Mesangial cell (primary cell): Measurements from ENCODE around the gene HAX1. TPM values are rescaled to one million over a fixed set of nuclear protein-coding genes. Genes with fewer than 3 reads are reported as not detected.

Experiments used
- total RNA-seq: library from RNA; depleted of rRNA; stranded (reverse); fragments of >200 nt; gene quantifications from 2 replicates; pipeline ENCODE4 v1.2.3, GENCODE V29; 2015

HAX1 gene
- 80.0 and 124 TPM in 2 replicates for total RNA-seq

GRCh38 chr1:154272217-154272998, at the start of gene HAX1:
Gene HAX1, plus strand, starts transcription at chr1:154272629. Its CDS starts 95 bp downstream, at chr1:154272724.

GRCh38 chr1:154320882-154321608, 48.6 kb downstream of the HAX1 start, which contains the start of gene AQP10:
Gene AQP10, plus strand, starts transcription at chr1:154321093. Its CDS starts 63 bp downstream, at chr1:154321156.

GRCh38 chr1:154324669-154325582, 52.5 kb downstream of the HAX1 start, which contains the start of gene ATP8B2:
Gene ATP8B2, plus strand, starts transcription at chr1:154325525. Its CDS starts 2,617 bp downstream, at chr1:154328142.

Other genes starting within 250 kb of the HAX1 start
- not detected in 2 replicates for gene NUP210L, start 117.6 kb upstream of the HAX1 start, total RNA-seq
- gene TPM3, start 80.5 kb upstream of the HAX1 start, total RNA-seq, result 114 and 387 TPM in 2 replicates
- gene CFAP141, start 66.3 kb upstream of the HAX1 start, total RNA-seq, result not detected in 2 replicates
- gene UBAP2L, start 51.7 kb upstream of the HAX1 start, total RNA-seq, result 74.6 and 74.8 TPM in 2 replicates
- not detected in 2 replicates for gene AQP10, start 48.5 kb downstream of the HAX1 start, total RNA-seq
- 48.9 and 56.2 TPM in 2 replicates for gene ATP8B2, start 52.9 kb downstream of the HAX1 start, total RNA-seq
- gene IL6R, start 132.7 kb downstream of the HAX1 start, total RNA-seq, result 6.7 and 36.4 TPM in 2 replicates
- gene TDRD10, start 229.6 kb downstream of the HAX1 start, total RNA-seq, result not detected in 2 replicates
- gene SHE, start 229.8 kb downstream of the HAX1 start, total RNA-seq, result under 0.01 TPM in 1 of 2 replicates, not detected in the other